H9 (cell line): ENCODE data around the gene OLA1. TPM values are rescaled to one million over a fixed set of nuclear protein-coding genes. Genes with fewer than 3 reads are reported as not detected.

Experiments used
- DNase-seq: peaks from one replicate; pipeline ENCODE4 v3.0.0-alpha.2; 2017
- H2AFZ ChIP-seq: one replicate; pipeline ENCODE4 v1.6.1; 2013; ENCODE audit warnings: mild to moderate bottlenecking, low read length, control low read depth, moderate library complexity
- H2AK5ac ChIP-seq: 2 replicates; pipeline ENCODE4 v1.6.1; 2013; ENCODE audit warnings: low read length, control low read depth, mixed read lengths; ENCODE audit not compliant: insufficient read length
- H2BK120ac ChIP-seq: one replicate; pipeline ENCODE4 v1.6.1; 2013; ENCODE audit warnings: low read depth, mild to moderate bottlenecking, low read length, control low read depth, inconsistent platforms; ENCODE audit not compliant: poor library complexity, severe bottlenecking
- H2BK12ac ChIP-seq: 2 replicates; pipeline ENCODE4 v1.6.1; 2013; ENCODE audit warnings: low read length, control low read depth, mixed read lengths, low read depth; ENCODE audit not compliant: insufficient read length
- H2BK15ac ChIP-seq: 2 replicates; pipeline ENCODE4 v1.6.1; 2013; ENCODE audit warnings: low read depth, low read length, control low read depth
- H2BK20ac ChIP-seq: one replicate; pipeline ENCODE4 v1.6.1; 2013; ENCODE audit warnings: low read depth, mild to moderate bottlenecking, low read length, control low read depth, inconsistent platforms; ENCODE audit not compliant: poor library complexity, severe bottlenecking
- H2BK5ac ChIP-seq: 2 replicates; pipeline ENCODE4 v1.6.1; 2013; ENCODE audit warnings: low read length, control low read depth, mixed read lengths; ENCODE audit not compliant: insufficient read length
- H3K14ac ChIP-seq: 2 replicates; pipeline ENCODE4 v1.6.1; 2013; ENCODE audit warnings: low read length, control low read depth; ENCODE audit not compliant: insufficient read depth
- H3K18ac ChIP-seq: 2 replicates; pipeline ENCODE4 v1.6.1; 2013; ENCODE audit warnings: low read depth, mild to moderate bottlenecking, mixed read lengths, low read length, control low read depth; ENCODE audit not compliant: insufficient read length
- H3K23ac ChIP-seq: 2 replicates; pipeline ENCODE4 v1.6.1; 2013; ENCODE audit warnings: low read length, control low read depth, mixed read lengths, low read depth; ENCODE audit not compliant: insufficient read length
- H3K23me2 ChIP-seq: 2 replicates; pipeline ENCODE4 v1.6.1; 2013; ENCODE audit warnings: low read depth, mild to moderate bottlenecking, mixed read lengths, low read length, control low read depth; ENCODE audit not compliant: insufficient read length, poor library complexity, severe bottlenecking
- H3K27ac ChIP-seq: 2 replicates; pipeline ENCODE4 v1.5.1; 2013; ENCODE audit warnings: low read length, control low read depth, mixed read lengths, low read depth; ENCODE audit not compliant: insufficient read length
- H3K27me3 ChIP-seq: 2 replicates; pipeline ENCODE4 v1.6.1; 2013; ENCODE audit warnings: low read length, control low read depth, inconsistent platforms; ENCODE audit not compliant: insufficient read depth
- H3K4ac ChIP-seq: 2 replicates; pipeline ENCODE4 v1.6.1; 2013; ENCODE audit warnings: low read depth, mild to moderate bottlenecking, control low read depth, inconsistent platforms, low read length, moderate library complexity
- H3K4me1 ChIP-seq: 2 replicates; pipeline ENCODE4 v1.6.1; 2013; ENCODE audit warnings: low read length, control low read depth, inconsistent platforms; ENCODE audit not compliant: insufficient read depth
- H3K4me2 ChIP-seq: 2 replicates; pipeline ENCODE4 v1.6.1; 2013; ENCODE audit warnings: low read length, control low read depth, mixed read lengths; ENCODE audit not compliant: insufficient read length, insufficient read depth
- H3K56ac ChIP-seq: 2 replicates; pipeline ENCODE4 v1.6.1; 2013; ENCODE audit warnings: low read depth, mild to moderate bottlenecking, mixed read lengths, low read length, control low read depth; ENCODE audit not compliant: insufficient read length
- H3K79me1 ChIP-seq: 2 replicates; pipeline ENCODE4 v1.6.1; 2013; ENCODE audit warnings: low read depth, mild to moderate bottlenecking, moderate library complexity, low read length, control low read depth, inconsistent platforms; ENCODE audit not compliant: insufficient read depth, poor library complexity, severe bottlenecking
- H3K79me2 ChIP-seq: 2 replicates; pipeline ENCODE4 v1.6.1; 2013; ENCODE audit warnings: low read length, control low read depth, inconsistent platforms; ENCODE audit not compliant: insufficient read depth
- H3K9ac ChIP-seq: 2 replicates; pipeline ENCODE4 v1.6.1; 2013; ENCODE audit warnings: low read length, control low read depth, mixed read lengths; ENCODE audit not compliant: insufficient read length; ENCODE audit errors: extremely low read depth
- H3K9me3 ChIP-seq: one replicate; pipeline ENCODE4 v1.6.1; 2013; ENCODE audit warnings: low read depth, low read length, inconsistent platforms; ENCODE audit not compliant: control insufficient read depth
- H3T11ph ChIP-seq: one replicate; pipeline ENCODE4 v1.6.1; 2013; ENCODE audit warnings: mild to moderate bottlenecking, low read length, control low read depth, inconsistent platforms
- H4K20me1 ChIP-seq: one replicate; pipeline ENCODE4 v1.6.1; 2013; ENCODE audit not compliant: control insufficient read depth, insufficient read length, insufficient read depth
- H4K5ac ChIP-seq: 2 replicates; pipeline ENCODE4 v1.6.1; 2013; ENCODE audit warnings: low read depth, mild to moderate bottlenecking, mixed read lengths, low read length, control low read depth; ENCODE audit not compliant: insufficient read length
- H4K8ac ChIP-seq: replicated peaks from 2 replicates; pipeline ENCODE4 v1.6.1; 2013; ENCODE audit warnings: low read length, control low read depth, mixed read lengths, low read depth; ENCODE audit not compliant: insufficient read length
- H4K91ac ChIP-seq: 2 replicates; pipeline ENCODE4 v1.6.1; 2013; ENCODE audit warnings: low read depth, mild to moderate bottlenecking, moderate library complexity, mixed read lengths, low read length, control low read depth; ENCODE audit not compliant: insufficient read length
- H3K27ac Mint-ChIP-seq, 3 experiments: 2 replicates in 2 of 3; 3 replicates in 1 of 3; pipeline ENCODE4 v1.8.0; 2020 to 2021; ENCODE audit warnings: mixed read lengths in 3 of 3, mild to moderate bottlenecking in 1 of 3, moderate library complexity in 1 of 3
- H3K27me3 Mint-ChIP-seq: 2 replicates; pipeline ENCODE4 v1.8.0; 2021; ENCODE audit warnings: low read depth, mild to moderate bottlenecking, moderate library complexity, mixed read lengths
- H3K36me3 Mint-ChIP-seq, 3 experiments: 2 replicates in 2 of 3; 3 replicates in 1 of 3; pipeline ENCODE4 v1.8.0; 2020 to 2021; ENCODE audit warnings: low read depth in 3 of 3, mixed read lengths in 3 of 3; ENCODE audit not compliant: insufficient read depth in 1 of 3
- H3K4me1 Mint-ChIP-seq, 2 experiments: 2 replicates each; pipeline ENCODE4 v1.8.0; 2020; ENCODE audit warnings: mixed read lengths in 2 of 2
- H3K4me3 Mint-ChIP-seq, 2 experiments: 2 replicates in 1 of 2; 3 replicates in 1 of 2; pipeline ENCODE4 v1.8.0; 2020 to 2021; ENCODE audit warnings: mild to moderate bottlenecking in 2 of 2, mixed read lengths in 2 of 2, moderate library complexity in 1 of 2
- H3K9me3 Mint-ChIP-seq, 2 experiments: 2 replicates in 1 of 2; 3 replicates in 1 of 2; pipeline ENCODE4 v1.8.0; 2020; ENCODE audit warnings: mild to moderate bottlenecking in 2 of 2, mixed read lengths in 2 of 2, moderate library complexity in 1 of 2
- WGBS: extraction: QIAGEN DNeasy Blood & Tissue Kit; methylation state at CpG from one replicate; pipeline ENCODE4 v1.1.7; 2013; ENCODE audit warnings: missing lambda C conversion rate, low lambda C conversion rate, mixed read lengths; ENCODE audit not compliant: insufficient read length; ENCODE audit errors: extremely low coverage; 5-methylcytosine and 5-hydroxymethylcytosine counted together
- total RNA-seq: library from RNA; stranded (reverse); gene quantifications from 2 replicates; pipeline ENCODE4 v1.2.1, GENCODE V29; 2021
- TF ChIP-seq, protein P1 (sequence below): fragments of 200-600 bp; sonication (generic); conservative IDR thresholded peaks from 3 replicates; pipeline ENCODE4 v1.8.0; 2021; ENCODE audit warnings: antibody characterized with exemption, mild to moderate bottlenecking

Gene OLA1
- total RNA-seq, 1 experiment from 2014 or later = 133 TPM

DNA sequence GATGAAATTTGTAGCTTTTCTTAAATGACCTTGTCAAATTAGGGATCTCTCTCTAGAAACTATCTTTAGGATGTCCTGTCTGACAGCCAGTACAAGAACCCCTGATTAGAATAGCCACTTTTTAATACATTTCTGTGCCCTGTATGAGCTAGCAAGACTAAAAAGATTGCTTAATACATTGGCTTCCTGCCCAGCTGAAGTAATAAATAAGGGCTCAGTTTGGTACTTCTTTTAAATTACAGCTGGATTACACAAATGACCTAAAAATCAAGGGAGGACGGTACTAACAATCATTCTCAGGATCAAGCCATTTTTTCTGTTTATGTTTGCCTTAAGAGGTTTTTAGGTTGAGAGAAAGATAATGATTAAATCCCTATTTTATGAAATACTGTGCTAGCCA is 11.6 kb upstream of the OLA1 start:
- Histone ChIP-seq H2BK120ac (no peak overlapping the region), H3K9me3 (no peaks in the 10 kb centered on the region), H4K8ac (no peak overlapping the region), H2AK5ac (no peak overlapping the region), H2AFZ (no peak overlapping the region), H3K4ac (no peak overlapping the region), H4K5ac (no peak overlapping the region), H2BK15ac (no peak overlapping the region), H3K18ac (no peak overlapping the region), H2BK5ac (no peak overlapping the region), H3K27ac (no peak overlapping the region), H3K23ac (no peak overlapping the region), H3T11ph (no peak overlapping the region), H3K9ac (no peak overlapping the region), H3K14ac (no peak overlapping the region), H3K79me2 (no peaks in the 10 kb centered on the region), H2BK20ac (no peak overlapping the region), H3K23me2 (no peaks in the 10 kb centered on the region), H3K79me1 (no peaks in the 10 kb centered on the region), H3K4me2 (no peak overlapping the region), H4K20me1 (no peaks in the 10 kb centered on the region), H3K56ac (no peak overlapping the region), H4K91ac (no peak overlapping the region), H2BK12ac (no peak overlapping the region), H3K4me1 (no peaks in the 10 kb centered on the region), H3K27me3 (no peaks in the 10 kb centered on the region)
- H3K27me3 Mint-ChIP-seq = no peaks in the 10 kb centered on the region
- H3K4me1 Mint-ChIP-seq = peaks cover 0 to under 1% of the 10 kb centered on the region in 2 experiments; a peak in 1 of 4 replicates
- no peak overlapping the region for H3K27ac Mint-ChIP-seq
- no peaks in the 10 kb centered on the region for H3K36me3 Mint-ChIP-seq
- TF ChIP-seq, protein P1, sequence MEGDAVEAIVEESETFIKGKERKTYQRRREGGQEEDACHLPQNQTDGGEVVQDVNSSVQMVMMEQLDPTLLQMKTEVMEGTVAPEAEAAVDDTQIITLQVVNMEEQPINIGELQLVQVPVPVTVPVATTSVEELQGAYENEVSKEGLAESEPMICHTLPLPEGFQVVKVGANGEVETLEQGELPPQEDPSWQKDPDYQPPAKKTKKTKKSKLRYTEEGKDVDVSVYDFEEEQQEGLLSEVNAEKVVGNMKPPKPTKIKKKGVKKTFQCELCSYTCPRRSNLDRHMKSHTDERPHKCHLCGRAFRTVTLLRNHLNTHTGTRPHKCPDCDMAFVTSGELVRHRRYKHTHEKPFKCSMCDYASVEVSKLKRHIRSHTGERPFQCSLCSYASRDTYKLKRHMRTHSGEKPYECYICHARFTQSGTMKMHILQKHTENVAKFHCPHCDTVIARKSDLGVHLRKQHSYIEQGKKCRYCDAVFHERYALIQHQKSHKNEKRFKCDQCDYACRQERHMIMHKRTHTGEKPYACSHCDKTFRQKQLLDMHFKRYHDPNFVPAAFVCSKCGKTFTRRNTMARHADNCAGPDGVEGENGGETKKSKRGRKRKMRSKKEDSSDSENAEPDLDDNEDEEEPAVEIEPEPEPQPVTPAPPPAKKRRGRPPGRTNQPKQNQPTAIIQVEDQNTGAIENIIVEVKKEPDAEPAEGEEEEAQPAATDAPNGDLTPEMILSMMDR = no peak
- no peaks in the 10 kb centered on the region for H3K9me3 Mint-ChIP-seq
- no CpG with 5 or more reads among the region's 1 CpG for WGBS
- no peak for DNase-seq
- H3K4me3 Mint-ChIP-seq = no peak overlapping the region
